K562 (cell line): ENCODE measurements around the gene CYB5D1. TPM values are rescaled to one million over a fixed set of nuclear protein-coding genes. Genes with fewer than 3 reads are reported as not detected.

ENCODE experiments used
- ATAC-seq: fragments of 200-7000 bp; cut with Tn5 transposase; 3 replicates; pipeline ENCODE4 v1.9.1; 2020; ENCODE audit warnings: moderate library complexity
- BruUV-seq: library from RNA; stranded (reverse); fragments of 400-500 nt; replicated peaks from 2 replicates; lab custom pipeline; 2021; lab: Mats Ljungman, UMichigan
- CTCF ChIA-PET: fragments of 300-600 bp; formaldehyde crosslinking; extraction: SDS; loops from one replicate; lab custom pipeline; 2021; ENCODE audit warnings: low intra/inter-chr PET ratio; lab: Yijun Ruan, JAX
- POLR2A ChIA-PET: fragments of 300-600, 350-650 bp; sonication (Branson Sonifier 250); formaldehyde crosslinking; extraction: SDS; loops from one replicate; lab custom pipeline; 2021; ENCODE audit warnings: antibody characterized with exemption, inconsistent platforms; lab: Yijun Ruan, JAX
- DNase-seq, 4 experiments: peaks; one replicate each; pipeline versions ENCODE4 v3.0.0 to v3.0.0-alpha.2; 2011 to 2018; ENCODE audit warnings: low spot score in 3 of 4, mixed read lengths in 3 of 4; ENCODE audit errors: extremely low read depth in 1 of 4
- FAIRE-seq: peaks from 2 replicates; lab custom pipeline; 2011; peaks lifted over from hg19 to GRCh38; lab: Jason Lieb, UNC
- H2AFZ ChIP-seq: 2 replicates; pipeline ENCODE4 v1.6.0; 2011; ENCODE audit warnings: low read depth, low read length, control low read depth, inconsistent platforms
- H3K27ac ChIP-seq: fragments of 200-600 bp; 3 replicates; pipeline ENCODE4 v1.8.0; 2011; ENCODE audit warnings: low read depth, mild to moderate bottlenecking, control low read depth, inconsistent platforms, low read length, moderate library complexity, mixed read lengths; ENCODE audit errors: extremely low read depth
- H3K27me3 ChIP-seq, 2 experiments: fragments of 300-600 bp in 1 of 2; 2 replicates in 1 of 2; 3 replicates in 1 of 2; pipeline versions ENCODE4 v1.6.0 to v1.8.0; 2011; ENCODE audit warnings: inconsistent platforms in 2 of 2, low read length in 2 of 2, mild to moderate bottlenecking in 1 of 2, mixed read lengths in 1 of 2, moderate library complexity in 1 of 2; ENCODE audit not compliant: control insufficient read depth in 2 of 2, insufficient read depth in 2 of 2
- H3K36me3 ChIP-seq: fragments of 300-600 bp; 3 replicates; pipeline ENCODE4 v1.8.0; 2011; ENCODE audit warnings: mild to moderate bottlenecking, low read length, inconsistent platforms; ENCODE audit not compliant: control insufficient read depth, insufficient read depth
- H3K4me1 ChIP-seq, 2 experiments: fragments of 200-600 bp in 1 of 2; replicated peaks in 1 of 2; 2 replicates in 1 of 2; 3 replicates in 1 of 2; pipeline versions ENCODE4 v1.5.1 to v1.8.0; 2011; ENCODE audit warnings: inconsistent platforms in 2 of 2, low read length in 2 of 2, mild to moderate bottlenecking in 1 of 2, mixed read lengths in 1 of 2, moderate library complexity in 1 of 2; ENCODE audit not compliant: control insufficient read depth in 2 of 2, insufficient read depth in 2 of 2
- H3K4me2 ChIP-seq: 2 replicates; pipeline ENCODE4 v1.6.1; 2011; ENCODE audit warnings: low read length, control low read depth, inconsistent platforms, mixed read lengths; ENCODE audit not compliant: insufficient read depth
- H3K4me3 ChIP-seq: fragments of 200-600 bp; sonication (generic), shearing (Covaris generic); 2 replicates; pipeline ENCODE4 v1.5.1; 2016; ENCODE audit warnings: control low read depth, inconsistent platforms
- H3K79me2 ChIP-seq: fragments of 200-600 bp; 3 replicates; pipeline ENCODE4 v1.8.0; 2011; ENCODE audit warnings: low read length, inconsistent platforms; ENCODE audit not compliant: control insufficient read depth, insufficient read depth
- H3K9ac ChIP-seq, 2 experiments: 2 replicates each; pipeline versions ENCODE4 v1.6.0 to v1.6.1; 2011; ENCODE audit warnings: low read depth in 2 of 2, low read length in 2 of 2, control low read depth in 1 of 2, inconsistent platforms in 1 of 2, mild to moderate bottlenecking in 1 of 2, mixed read lengths in 1 of 2; ENCODE audit not compliant: insufficient read depth in 1 of 2
- H3K9me1 ChIP-seq: one replicate; pipeline ENCODE4 v1.6.0; 2011; ENCODE audit warnings: inconsistent platforms, mild to moderate bottlenecking, low read length, moderate library complexity; ENCODE audit not compliant: control insufficient read depth, insufficient read depth
- H3K9me3 ChIP-seq: replicated peaks from 2 replicates; pipeline ENCODE4 v1.5.1; 2011; ENCODE audit warnings: low read depth, low read length, inconsistent platforms; ENCODE audit not compliant: control insufficient read depth, insufficient read depth
- H4K20me1 ChIP-seq: replicated peaks from 2 replicates; pipeline ENCODE4 v1.6.1; 2011; ENCODE audit warnings: low read length, inconsistent platforms, mixed read lengths; ENCODE audit not compliant: control insufficient read depth, insufficient read depth
- ARID1B ChIP-seq: fragments of 450-650 bp; IDR thresholded peaks from 2 replicates; pipeline ENCODE4 v1.6.1; 2016; ENCODE audit warnings: antibody characterized with exemption, mild to moderate bottlenecking, inconsistent platforms
- DPF2 ChIP-seq: fragments of 450-650 bp; IDR thresholded peaks from 2 replicates; pipeline ENCODE4 v1.6.1; 2016
- FOXK1 ChIP-seq: sonication (generic); formaldehyde crosslinking; IDR thresholded peaks from 2 replicates; pipeline ENCODE4 v1.8.0; 2022; ENCODE audit warnings: missing genetic modification reagents, mild to moderate bottlenecking, borderline replicate concordance
- GABPB1 ChIP-seq: sonication (generic); formaldehyde crosslinking; IDR thresholded peaks from 2 replicates; pipeline ENCODE4 v1.8.0; 2022; ENCODE audit warnings: mild to moderate bottlenecking, missing genetic modification reagents
- KDM4B ChIP-seq, 2 experiments: fragments of 450-650 bp in 1 of 2; sonication (generic) in 1 of 2; IDR thresholded peaks; 2 replicates each; pipeline ENCODE4 v1.6.1; 2016 to 2017; ENCODE audit warnings: borderline replicate concordance in 2 of 2, antibody characterized with exemption in 1 of 2, low read depth in 1 of 2, mild to moderate bottlenecking in 1 of 2
- MTA2 ChIP-seq: fragments of 450-650 bp; IDR thresholded peaks from 2 replicates; pipeline ENCODE4 v1.6.1; 2016; ENCODE audit warnings: low read depth
- TAF9B ChIP-seq: fragments of 450-650 bp; IDR thresholded peaks from 2 replicates; pipeline ENCODE4 v1.6.1; 2018; ENCODE audit warnings: mild to moderate bottlenecking; ENCODE audit not compliant: partially characterized antibody
- TAL1 ChIP-seq: fragments of 450-650 bp; IDR thresholded peaks from 2 replicates; pipeline ENCODE4 v1.6.1; 2016; ENCODE audit warnings: mild to moderate bottlenecking
- TCF7L2 ChIP-seq: fragments of 150-350 bp; IDR thresholded peaks from 2 replicates; pipeline ENCODE4 v1.6.1; 2016; ENCODE audit warnings: low read depth, mild to moderate bottlenecking, low read length, moderate library complexity
- WGBS: fragments of 100-300 bp; shearing (Covaris generic); methylation state at CpG from one replicate; pipeline ENCODE4 v1.1.6; 2016; ENCODE audit warnings: low coverage, mixed read lengths; ENCODE audit not compliant: insufficient coverage; ENCODE audit errors: missing lambda C conversion rate; 5-methylcytosine and 5-hydroxymethylcytosine counted together
- in situ Hi-C: fragments of 300-500 bp; cut with MboI; formaldehyde crosslinking; loops from 4 replicates; pipeline ENCODE4 v1.15.0; 2018; ENCODE audit warnings: inconsistent platforms, mixed read lengths
- intact Hi-C: fragments of 100-400 bp; cut with micrococcal nuclease; formaldehyde crosslinking; loops from 2 replicates; pipeline ENCODE4 v1.14.2; 2022
- polyA plus RNA-seq, 8 experiments: library from polyadenylated mRNA; depleted of rRNA in 4 of 8; stranded (reverse) in 5 of 8; unstranded in 3 of 8; fragments of >200 nt; fragmentation: Nextera tagmentation in 2 of 8; fragmentation: Illumina TruSeq in 1 of 8; extraction: Ambion mirVana in 2 of 8; extraction: Trizol in 1 of 8; gene quantifications; 2 replicates each; pipeline versions ENCODE4 v1.2.1 to v1.2.3, GENCODE V29; 2011 to 2014; ENCODE audit warnings: inconsistent platforms in 1 of 8, missing spikeins in 1 of 8
- total RNA-seq, 7 experiments: library from RNA; depleted of rRNA in 6 of 7; stranded (reverse); fragments of >200 nt in 6 of 7; fragmentation: Illumina TruSeq in 2 of 7; extraction: Trizol in 2 of 7; gene quantifications; 2 replicates each; pipeline versions ENCODE4 v1.2.1 to v1.2.3, GENCODE V29; 2011 to 2021; ENCODE audit warnings: low replicate concordance in 1 of 7
- TF ChIP-seq, protein P1 (sequence below): fragments of 450-650 bp; IDR thresholded peaks from 2 replicates; pipeline ENCODE4 v1.7.1; 2018; ENCODE audit warnings: mild to moderate bottlenecking, low read depth; ENCODE audit not compliant: partially characterized antibody
- TF ChIP-seq, protein P2 (sequence below): fragments of 450-650 bp; formaldehyde crosslinking; IDR thresholded peaks from 2 replicates; pipeline ENCODE4 v1.4.0; 2020; ENCODE audit warnings: mild to moderate bottlenecking, moderate library complexity
- TF ChIP-seq, protein P3 (sequence below): fragments of 250-450 bp; sonication (Bioruptor Pico); IDR thresholded peaks from 2 replicates; pipeline ENCODE4 v1.5.0; 2021

CYB5D1 gene
- total and polyA plus RNA-seq, 9 of the 15 experiments (the other 6 are each of a cell fraction or from before 2014, with no cell fraction given), result 2.4 to 7.9 (median 5.7) TPM

DNA sequence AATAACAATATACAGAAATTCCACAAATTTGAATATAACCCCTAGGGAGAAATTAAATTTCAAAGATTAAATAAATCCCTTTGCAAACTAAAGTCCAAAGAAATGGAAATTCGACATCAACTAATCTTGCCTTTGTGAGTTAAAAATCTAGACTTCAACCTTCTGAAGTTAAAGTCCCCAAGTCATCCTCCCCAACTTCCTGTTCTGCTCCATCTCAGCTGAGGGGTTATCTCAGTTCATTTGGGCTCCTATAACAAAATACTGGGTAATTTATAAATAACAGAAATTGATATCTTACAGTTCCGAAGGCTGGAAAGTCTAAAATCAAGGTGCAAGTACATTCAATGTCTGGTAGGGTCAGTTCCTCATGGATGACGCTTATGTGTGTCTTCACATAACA is 46.6 kb upstream of the CYB5D1 start:
- no TSS peak for BruUV-seq
- Histone ChIP-seq H3K27ac (no peak overlapping the region), H3K4me3 (no peak overlapping the region), H3K27me3 (peaks cover 8 to 28% of the 10 kb centered on the region in 2 experiments; a peak in 4 of 5 replicates), H3K36me3 (no peaks in the 10 kb centered on the region), H3K9ac (no peak overlapping the region), H3K9me1 (no peaks in the 10 kb centered on the region), H3K4me1 (no peaks in the 10 kb centered on the region; a peak in 1 of 5 replicates), H3K79me2 (no peaks in the 10 kb centered on the region), H2AFZ (no peak overlapping the region), H3K4me2 (no peak overlapping the region), H3K9me3 (no peaks in the 10 kb centered on the region), H4K20me1 (no peaks in the 10 kb centered on the region)
- ChIA-PET CTCF (no interaction called here), POLR2A (no interaction called here)
- FAIRE-seq, result no peak
- no peak for TF ChIP-seq TCF7L2
- TF ChIP-seq ARID1B, result no peak
- no peak for TF ChIP-seq MTA2
- TF ChIP-seq, protein P1, sequence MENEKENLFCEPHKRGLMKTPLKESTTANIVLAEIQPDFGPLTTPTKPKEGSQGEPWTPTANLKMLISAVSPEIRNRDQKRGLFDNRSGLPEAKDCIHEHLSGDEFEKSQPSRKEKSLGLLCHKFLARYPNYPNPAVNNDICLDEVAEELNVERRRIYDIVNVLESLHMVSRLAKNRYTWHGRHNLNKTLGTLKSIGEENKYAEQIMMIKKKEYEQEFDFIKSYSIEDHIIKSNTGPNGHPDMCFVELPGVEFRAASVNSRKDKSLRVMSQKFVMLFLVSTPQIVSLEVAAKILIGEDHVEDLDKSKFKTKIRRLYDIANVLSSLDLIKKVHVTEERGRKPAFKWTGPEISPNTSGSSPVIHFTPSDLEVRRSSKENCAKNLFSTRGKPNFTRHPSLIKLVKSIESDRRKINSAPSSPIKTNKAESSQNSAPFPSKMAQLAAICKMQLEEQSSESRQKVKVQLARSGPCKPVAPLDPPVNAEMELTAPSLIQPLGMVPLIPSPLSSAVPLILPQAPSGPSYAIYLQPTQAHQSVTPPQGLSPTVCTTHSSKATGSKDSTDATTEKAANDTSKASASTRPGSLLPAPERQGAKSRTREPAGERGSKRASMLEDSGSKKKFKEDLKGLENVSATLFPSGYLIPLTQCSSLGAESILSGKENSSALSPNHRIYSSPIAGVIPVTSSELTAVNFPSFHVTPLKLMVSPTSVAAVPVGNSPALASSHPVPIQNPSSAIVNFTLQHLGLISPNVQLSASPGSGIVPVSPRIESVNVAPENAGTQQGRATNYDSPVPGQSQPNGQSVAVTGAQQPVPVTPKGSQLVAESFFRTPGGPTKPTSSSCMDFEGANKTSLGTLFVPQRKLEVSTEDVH, result no peak
- TF ChIP-seq KDM4B (IDR thresholded peaks at IDR 0.05; ENCODE audit: borderline replicate concordance in 2 of 2, low read depth in 1 of 2), result no peak
- TF ChIP-seq DPF2, result no peak
- no peak for TF ChIP-seq TAF9B
- no peak for TF ChIP-seq FOXK1
- TF ChIP-seq, protein P2, sequence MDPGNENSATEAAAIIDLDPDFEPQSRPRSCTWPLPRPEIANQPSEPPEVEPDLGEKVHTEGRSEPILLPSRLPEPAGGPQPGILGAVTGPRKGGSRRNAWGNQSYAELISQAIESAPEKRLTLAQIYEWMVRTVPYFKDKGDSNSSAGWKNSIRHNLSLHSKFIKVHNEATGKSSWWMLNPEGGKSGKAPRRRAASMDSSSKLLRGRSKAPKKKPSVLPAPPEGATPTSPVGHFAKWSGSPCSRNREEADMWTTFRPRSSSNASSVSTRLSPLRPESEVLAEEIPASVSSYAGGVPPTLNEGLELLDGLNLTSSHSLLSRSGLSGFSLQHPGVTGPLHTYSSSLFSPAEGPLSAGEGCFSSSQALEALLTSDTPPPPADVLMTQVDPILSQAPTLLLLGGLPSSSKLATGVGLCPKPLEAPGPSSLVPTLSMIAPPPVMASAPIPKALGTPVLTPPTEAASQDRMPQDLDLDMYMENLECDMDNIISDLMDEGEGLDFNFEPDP (CRISPR knock-in tag), result no peak
- no peak for TF ChIP-seq GABPB1 (CRISPR knock-in tag)
- TF ChIP-seq, protein P3, sequence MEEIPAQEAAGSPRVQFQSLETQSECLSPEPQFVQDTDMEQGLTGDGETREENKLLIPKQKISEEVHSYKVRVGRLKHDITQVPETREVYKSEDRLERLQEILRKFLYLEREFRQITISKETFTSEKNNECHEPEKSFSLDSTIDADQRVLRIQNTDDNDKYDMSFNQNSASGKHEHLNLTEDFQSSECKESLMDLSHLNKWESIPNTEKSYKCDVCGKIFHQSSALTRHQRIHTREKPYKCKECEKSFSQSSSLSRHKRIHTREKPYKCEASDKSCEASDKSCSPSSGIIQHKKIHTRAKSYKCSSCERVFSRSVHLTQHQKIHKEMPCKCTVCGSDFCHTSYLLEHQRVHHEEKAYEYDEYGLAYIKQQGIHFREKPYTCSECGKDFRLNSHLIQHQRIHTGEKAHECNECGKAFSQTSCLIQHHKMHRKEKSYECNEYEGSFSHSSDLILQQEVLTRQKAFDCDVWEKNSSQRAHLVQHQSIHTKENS (CRISPR knock-in tag), result no peak
- no peak for TF ChIP-seq TAL1
- DNase-seq, result no peak
- in situ Hi-C loops (no loop called here), intact Hi-C loops (no loop called here)
- WGBS, result 5% methylated on average over 3 of the region's 3 CpGs
- no peak for ATAC-seq
